Measurements from ENCODE around the gene USP22. TPM values are rescaled to one million over a fixed set of nuclear protein-coding genes. Genes with fewer than 3 reads are reported as not detected.

Gene USP22
- total RNA-seq, 2 experiments from 2014 or later = 194 to 217 TPM

DNA sequence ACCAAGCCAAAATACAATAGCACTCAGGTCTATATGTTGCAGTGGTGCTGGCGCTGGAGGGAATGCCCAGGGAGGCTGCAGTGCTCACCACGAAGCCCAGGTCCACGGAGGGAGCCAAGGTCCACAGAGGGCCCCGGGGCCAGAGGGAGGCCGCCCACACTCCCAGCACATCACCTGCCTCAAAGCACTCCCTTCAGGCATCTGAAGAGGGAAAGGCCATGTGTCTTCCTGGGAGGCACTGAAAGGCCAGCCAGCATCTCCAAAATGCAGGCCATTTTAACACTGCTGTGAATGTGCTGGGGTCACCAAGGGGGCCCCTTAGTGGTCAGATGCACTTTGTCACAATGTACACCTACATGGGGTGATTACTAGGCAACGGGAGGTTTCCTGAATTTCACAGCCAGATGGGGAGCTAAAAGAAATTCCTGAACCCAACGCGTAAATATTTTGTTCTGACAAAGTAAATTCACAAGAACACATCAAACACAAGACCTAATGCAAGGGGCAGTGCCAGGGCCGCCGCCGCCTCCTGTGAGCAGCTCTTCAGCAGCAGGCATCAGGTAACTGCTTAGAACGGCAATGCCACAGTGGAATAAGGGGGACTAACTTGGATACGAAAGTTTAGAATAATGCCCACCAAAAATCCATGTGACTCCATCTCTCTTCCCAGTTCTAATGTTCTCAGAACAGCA, 42.8 kb downstream of the USP22 start:
- no peak overlapping the region for H3K4me3 Mint-ChIP-seq
- H3K4me1 ChIP-seq (ENCODE audit: insufficient read depth, low read length) = peaks cover 32% of the 10 kb centered on the region
- no peaks in the 10 kb centered on the region for H3K27me3 ChIP-seq (ENCODE audit: control insufficient read depth in 1 of 2, insufficient read depth in 2 of 2, low read length in 2 of 2)
- H3K36me3 ChIP-seq (ENCODE audit: insufficient read depth, low read length) = peaks cover 54% of the 10 kb centered on the region
- no peak for DNase-seq
- H3K9me3 ChIP-seq (ENCODE audit: control insufficient read depth in 1 of 2, insufficient read depth in 1 of 2, low read length in 2 of 2) = no peaks in the 10 kb centered on the region
- TF ChIP-seq CTCF (IDR thresholded peaks at IDR 0.05) = no peak
- no peak overlapping the region for H3K27ac ChIP-seq (ENCODE audit: low read depth in 1 of 2, low read length in 2 of 2)
- POLR2A ChIA-PET = no interaction called here
- peak overlapping the region; percentile 36 for H3K27ac Mint-ChIP-seq
- CTCF ChIA-PET = interaction anchor here (2.2 kb wide), 1 partner anchor 44 kb away, joined by 5 read pairs; no protein-coding TSS in a partner anchor
- peaks cover 61% of the 10 kb centered on the region for H3K36me3 Mint-ChIP-seq (ENCODE audit: low read depth)
- H3K27me3 Mint-ChIP-seq = no peaks in the 10 kb centered on the region
- ATAC-seq (ENCODE audit: poor library complexity) = no peak
- H3K9me3 Mint-ChIP-seq = no peaks in the 10 kb centered on the region
- peaks cover 22% of the 10 kb centered on the region for H3K4me1 Mint-ChIP-seq (ENCODE audit: low read depth)
- H3K4me3 ChIP-seq (ENCODE audit: low read length) = no peak overlapping the region
- intact Hi-C loops (cut with DNase I, micrococcal nuclease) = no loop called here

GRCh38 chr17:20999044-20999573, 43.7 kb downstream of the USP22 start:
- H3K4me1 ChIP-seq (ENCODE audit: insufficient read depth, low read length) = peaks cover 32% of the 10 kb centered on the region
- intact Hi-C loops (cut with DNase I, micrococcal nuclease) = no loop called here
- Mint-ChIP-seq H3K4me3 (no peak overlapping the region), H3K36me3 (ENCODE audit: low read depth) (peaks cover 52% of the 10 kb centered on the region), H3K9me3 (no peaks in the 10 kb centered on the region), H3K27ac (peak overlapping the region; percentile 73), H3K27me3 (no peaks in the 10 kb centered on the region), H3K4me1 (ENCODE audit: low read depth) (peaks cover 22% of the 10 kb centered on the region)
- POLR2A ChIA-PET = no interaction called here
- no peak for DNase-seq
- H3K36me3 ChIP-seq (ENCODE audit: insufficient read depth, low read length) = peaks cover 45% of the 10 kb centered on the region
- no peaks in the 10 kb centered on the region for H3K9me3 ChIP-seq (ENCODE audit: control insufficient read depth in 1 of 2, insufficient read depth in 1 of 2, low read length in 2 of 2)
- no peak overlapping the region for H3K4me3 ChIP-seq (ENCODE audit: low read length)
- no peaks in the 10 kb centered on the region for H3K27me3 ChIP-seq (ENCODE audit: control insufficient read depth in 1 of 2, insufficient read depth in 2 of 2, low read length in 2 of 2)
- no peak overlapping the region for H3K27ac ChIP-seq (ENCODE audit: low read depth in 1 of 2, low read length in 2 of 2)
- ATAC-seq (ENCODE audit: poor library complexity) = peak; percentile 22
- CTCF ChIA-PET = no interaction called here
- no peak for TF ChIP-seq CTCF (IDR thresholded peaks at IDR 0.05)

GRCh38 chr17:20998571-20999043, 44.2 kb downstream of the USP22 start:
- no peaks in the 10 kb centered on the region for H3K27me3 Mint-ChIP-seq
- Histone ChIP-seq H3K27me3 (ENCODE audit: control insufficient read depth in 1 of 2, insufficient read depth in 2 of 2, low read length in 2 of 2) (no peaks in the 10 kb centered on the region), H3K27ac (ENCODE audit: low read depth in 1 of 2, low read length in 2 of 2) (no peak overlapping the region), H3K36me3 (ENCODE audit: insufficient read depth, low read length) (peaks cover 40% of the 10 kb centered on the region), H3K4me1 (ENCODE audit: insufficient read depth, low read length) (peaks cover 32% of the 10 kb centered on the region), H3K9me3 (ENCODE audit: control insufficient read depth in 1 of 2, insufficient read depth in 1 of 2, low read length in 2 of 2) (no peaks in the 10 kb centered on the region), H3K4me3 (ENCODE audit: low read length) (no peak overlapping the region)
- H3K27ac Mint-ChIP-seq = peak overlapping the region; percentile 73
- ChIA-PET POLR2A (no interaction called here), CTCF (no interaction called here)
- no peak for ATAC-seq (ENCODE audit: poor library complexity)
- no peak for DNase-seq
- H3K4me3 Mint-ChIP-seq = no peak overlapping the region
- intact Hi-C loops (cut with DNase I, micrococcal nuclease) = no loop called here
- no peaks in the 10 kb centered on the region for H3K9me3 Mint-ChIP-seq
- peaks cover 48% of the 10 kb centered on the region for H3K36me3 Mint-ChIP-seq (ENCODE audit: low read depth)
- H3K4me1 Mint-ChIP-seq (ENCODE audit: low read depth) = peaks cover 22% of the 10 kb centered on the region
- TF ChIP-seq CTCF (IDR thresholded peaks at IDR 0.05) = no peak

Data from CD4-positive, alpha-beta T cell (primary cell).